ENCODE data around the gene ASAP2.

ASAP2 gene

DNA sequence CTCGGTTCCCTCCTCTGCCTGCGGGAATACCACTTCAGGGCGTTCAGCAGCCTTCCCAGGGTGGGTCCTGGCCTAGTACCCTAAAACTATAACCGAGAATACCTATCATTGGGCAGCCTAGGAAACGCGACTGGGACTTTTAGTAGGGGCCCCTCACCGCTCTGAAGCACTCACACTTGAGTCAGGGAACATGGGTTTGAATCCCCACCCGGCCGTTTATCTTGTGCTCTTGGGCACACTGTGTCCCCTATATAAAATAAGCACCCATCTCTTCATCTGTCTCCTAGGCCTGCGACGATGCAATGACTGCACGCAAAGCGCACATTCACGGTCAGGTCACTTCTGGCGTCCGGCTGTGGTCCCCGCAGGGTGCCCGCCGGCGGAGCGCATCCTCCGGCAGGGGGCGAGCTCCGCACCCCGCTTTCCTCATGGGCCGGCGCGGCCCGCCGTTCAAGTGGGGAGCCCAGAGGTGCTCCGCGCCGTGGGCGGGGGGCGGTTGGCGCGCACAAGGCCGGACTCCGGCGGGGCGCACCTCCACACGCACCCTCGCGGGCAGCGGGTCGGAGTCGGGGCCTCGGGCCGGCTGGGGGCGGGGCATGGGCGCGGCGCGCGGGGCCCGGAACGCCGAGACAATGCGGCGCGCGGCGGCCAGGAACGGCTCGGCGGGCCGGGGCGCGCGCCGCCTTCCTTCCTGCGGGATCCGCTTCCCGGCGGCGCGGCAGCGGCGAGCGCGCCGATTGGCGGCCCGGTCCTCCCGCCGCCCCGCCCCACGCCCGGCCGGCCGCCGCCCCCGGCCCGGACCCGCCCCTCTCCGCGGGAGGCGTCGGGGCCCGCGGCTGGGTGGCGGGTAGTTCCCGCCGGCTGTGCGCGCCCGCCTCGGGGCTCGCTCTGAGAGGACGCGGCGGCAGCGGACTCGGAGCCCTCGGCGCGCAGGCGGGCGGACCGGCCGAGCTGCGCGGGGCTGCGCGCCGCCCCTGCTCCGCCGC lies at the start of gene ASAP2:
Gene ASAP2, plus strand, starts transcription at position 850 of the 986 bp plus-strand sequence. CDS start 293 bp downstream, outside the sequence.
- peak; percentile 12 for DNase-seq (ENCODE audit: low read depth)

DNA sequence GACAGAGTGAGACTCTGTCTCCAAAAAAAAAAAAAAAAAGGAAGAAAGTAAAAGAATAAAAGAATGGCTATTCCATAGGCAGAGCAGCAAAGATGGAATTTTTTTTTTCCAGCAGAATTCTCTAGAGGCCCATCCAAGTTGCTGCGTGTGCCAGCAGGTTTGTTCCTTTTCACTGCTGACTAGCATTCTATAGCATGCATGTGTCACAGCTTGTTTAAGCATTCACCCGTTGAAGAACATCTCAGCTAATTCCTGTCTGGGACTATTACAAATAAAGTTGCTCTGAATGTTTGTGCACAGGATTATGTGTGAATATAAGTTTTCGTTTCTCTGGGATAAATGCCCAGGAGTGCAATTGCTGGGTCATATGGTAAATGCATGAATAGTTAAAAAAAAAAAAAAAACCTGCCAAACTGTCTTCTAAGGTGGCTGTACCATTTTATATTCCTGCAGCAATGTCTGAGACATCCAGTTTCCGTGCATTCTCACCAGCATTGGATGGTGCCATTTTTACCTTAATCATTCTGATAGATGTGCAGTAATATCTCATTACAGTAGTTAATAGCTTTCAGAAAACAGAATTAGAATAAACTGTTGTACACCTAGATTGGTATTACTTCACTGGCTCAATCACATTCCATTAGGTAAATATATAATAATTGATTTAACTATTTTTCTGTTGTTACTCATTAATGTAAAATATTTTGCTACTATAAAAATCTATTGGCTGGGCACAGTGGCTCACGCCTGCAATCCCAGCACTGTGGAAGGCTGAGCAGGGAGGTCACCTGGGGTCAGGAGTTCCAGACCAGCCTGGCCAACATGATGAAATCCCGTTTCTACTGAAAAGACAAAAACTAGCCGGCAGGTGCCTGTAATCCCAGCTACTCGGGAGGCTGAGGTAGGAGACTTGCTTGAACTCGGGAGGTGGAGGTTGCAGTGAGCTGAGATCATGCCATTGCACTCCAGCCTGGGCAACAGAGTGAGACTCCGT lies 47.5 kb upstream of the ASAP2 start:
- no peak for DNase-seq (ENCODE audit: low read depth)

DNA sequence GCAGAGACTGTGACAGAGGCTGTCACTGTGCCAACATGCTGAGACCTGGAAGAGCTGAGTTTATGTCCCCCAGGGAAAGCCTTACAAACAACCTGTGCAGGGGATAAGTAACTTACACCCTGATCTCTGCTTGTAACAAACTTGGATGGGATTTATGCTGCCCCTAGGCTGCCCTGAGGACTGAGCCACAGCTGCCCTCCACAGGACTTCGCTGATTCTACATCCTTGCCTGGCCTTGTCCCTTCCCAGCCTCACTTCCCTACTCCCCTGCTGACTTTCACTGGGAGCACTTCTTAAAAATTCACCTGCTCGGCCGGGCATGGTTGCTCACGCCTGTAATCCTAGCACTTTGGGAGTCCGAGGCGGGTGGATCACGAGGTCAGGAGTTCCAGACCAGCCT lies 45.9 kb upstream of the ASAP2 start:
- no peak for DNase-seq (ENCODE audit: low read depth)

DNA sequence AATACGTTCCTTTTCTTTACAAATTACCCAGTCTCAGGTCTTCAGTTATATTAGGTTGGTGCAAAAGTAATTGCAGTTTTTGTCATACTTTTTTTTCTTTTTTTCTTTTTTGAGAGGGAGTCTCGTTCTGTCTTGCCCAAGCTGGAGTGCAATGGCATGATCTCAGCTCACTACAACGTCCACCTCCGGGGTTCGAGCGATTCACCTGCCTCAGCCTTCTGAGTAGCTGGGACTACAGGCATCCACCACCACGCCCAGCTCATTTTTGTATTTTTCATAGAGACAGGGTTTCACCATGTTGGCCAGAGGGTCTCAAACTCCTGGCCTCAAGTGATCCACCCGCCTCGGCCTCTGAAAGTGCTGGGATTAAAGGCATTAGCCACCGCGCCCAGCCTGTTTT lies 43.8 kb upstream of the ASAP2 start:
- no peak for DNase-seq (ENCODE audit: low read depth)

DNA sequence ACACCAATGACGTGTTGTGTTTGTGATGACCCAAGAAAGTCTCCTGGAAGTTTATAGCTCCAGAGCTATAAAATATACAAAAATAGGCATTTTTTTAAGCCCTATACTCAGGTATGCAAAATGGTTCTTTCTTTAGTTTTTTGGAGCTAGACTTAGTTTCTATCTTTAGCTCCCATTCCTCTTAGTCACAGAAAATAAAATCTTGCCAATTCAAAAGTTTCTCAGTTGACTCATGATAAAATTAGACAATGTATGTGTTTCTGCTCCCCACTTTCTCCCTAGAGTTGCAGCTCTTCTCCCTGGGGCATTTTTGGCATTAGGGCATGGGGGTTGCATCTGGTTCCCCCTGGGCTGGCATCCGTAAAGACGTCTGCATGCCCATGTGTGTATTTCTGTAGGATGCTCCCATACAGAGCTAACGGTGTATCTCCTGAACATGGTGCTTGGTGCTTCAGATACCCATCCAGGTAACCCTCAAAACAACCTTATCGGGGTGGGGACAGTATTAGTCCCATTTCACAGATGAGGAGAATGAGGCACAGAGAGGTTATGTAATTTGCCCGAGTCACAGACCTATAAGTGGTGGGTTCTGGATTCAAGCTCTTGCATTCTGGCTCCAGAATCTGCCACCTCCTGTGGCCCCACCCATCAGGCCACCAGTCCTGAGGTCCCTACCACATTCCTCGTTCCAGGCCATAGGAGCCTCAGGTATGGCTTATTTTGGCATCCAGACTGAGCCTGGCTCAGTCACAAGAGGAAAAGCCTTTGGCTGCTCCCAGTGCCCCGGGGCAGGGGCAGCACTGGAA lies 43.1 kb upstream of the ASAP2 start:
- no peak for DNase-seq (ENCODE audit: low read depth)

DNA sequence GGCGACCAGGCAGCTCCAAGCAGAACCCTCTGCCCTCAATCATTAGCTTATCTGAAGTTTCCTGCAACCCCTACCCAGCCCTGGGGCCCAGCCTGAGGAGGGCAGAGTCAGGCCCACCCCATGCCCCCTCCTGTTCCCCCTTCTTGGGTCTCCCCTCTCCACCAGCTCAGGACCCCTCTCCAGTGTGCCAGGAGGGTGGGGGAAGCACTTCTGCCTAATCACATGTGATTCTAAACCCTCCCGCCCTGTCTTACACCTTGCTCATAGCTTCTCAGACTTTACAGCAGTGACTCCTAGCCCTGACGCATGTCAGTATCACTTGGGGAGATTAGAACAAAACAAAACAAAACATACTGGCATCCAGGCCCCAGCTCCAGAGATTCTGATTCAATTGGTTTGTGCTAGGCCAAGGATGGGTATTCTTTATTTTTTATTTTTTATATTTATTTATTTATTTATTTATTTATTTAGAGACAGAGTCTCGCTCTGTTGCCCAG lies 42.5 kb upstream of the ASAP2 start:
- no peak for DNase-seq (ENCODE audit: low read depth)

DNA sequence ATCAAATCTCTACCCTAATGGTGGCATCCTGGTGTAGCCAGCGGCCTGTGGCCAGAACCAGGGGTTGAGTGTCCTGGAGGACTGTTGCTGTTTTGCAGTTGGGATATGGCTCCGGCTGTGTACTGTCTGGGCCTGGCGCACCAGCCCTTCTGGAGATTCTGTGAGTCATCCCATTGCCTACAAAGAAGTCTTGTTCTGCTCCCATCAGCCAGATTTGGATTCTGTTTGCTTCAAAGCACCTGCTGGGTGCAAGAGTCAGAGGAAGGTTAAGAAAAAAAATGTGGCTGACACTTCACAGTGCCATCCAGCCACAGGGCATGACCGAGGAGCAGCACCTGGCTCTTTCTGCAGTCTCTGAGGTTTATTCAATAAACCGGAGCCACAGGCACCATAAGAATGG lies 41.0 kb upstream of the ASAP2 start:
- no peak for DNase-seq (ENCODE audit: low read depth)

DNA sequence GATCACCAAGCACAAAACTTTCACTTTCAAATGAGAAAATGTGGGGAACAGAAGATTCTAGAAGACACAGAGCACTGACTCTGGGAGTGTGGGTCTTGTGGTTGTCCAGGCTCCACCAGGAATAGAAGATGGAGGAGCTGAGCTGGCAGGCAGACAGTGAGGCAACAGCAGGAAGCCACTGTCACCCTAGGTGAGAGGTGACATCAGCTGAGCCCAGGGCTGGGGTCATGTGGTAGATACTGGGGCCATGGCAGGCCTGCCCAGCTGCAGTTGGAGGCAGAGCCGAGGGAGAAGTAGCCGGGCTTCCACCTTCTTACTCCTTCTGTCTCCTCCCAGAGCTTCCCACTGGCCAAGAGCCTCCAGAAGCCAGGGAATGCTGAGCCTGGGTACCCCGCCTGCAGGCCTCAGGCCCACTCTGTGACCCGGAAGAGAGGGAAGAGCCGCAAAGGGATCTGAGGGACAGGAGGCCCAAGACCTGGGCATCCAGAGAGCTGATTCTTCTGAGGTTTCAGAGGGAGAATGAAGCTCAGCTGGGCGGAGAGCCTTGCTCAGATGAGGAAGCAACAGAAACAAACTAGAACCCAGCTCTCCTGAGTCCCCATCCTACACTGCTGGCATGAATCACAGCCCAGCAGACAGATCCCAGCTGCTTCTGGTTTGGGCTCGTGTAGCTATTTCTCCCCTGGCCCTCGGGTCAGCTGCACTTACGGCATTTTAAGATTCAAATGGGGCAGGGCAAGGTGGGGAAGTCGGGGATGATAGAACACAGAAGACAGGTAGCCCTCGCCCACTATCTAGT lies 39.8 kb upstream of the ASAP2 start:
- no peak for DNase-seq (ENCODE audit: low read depth)

DNA sequence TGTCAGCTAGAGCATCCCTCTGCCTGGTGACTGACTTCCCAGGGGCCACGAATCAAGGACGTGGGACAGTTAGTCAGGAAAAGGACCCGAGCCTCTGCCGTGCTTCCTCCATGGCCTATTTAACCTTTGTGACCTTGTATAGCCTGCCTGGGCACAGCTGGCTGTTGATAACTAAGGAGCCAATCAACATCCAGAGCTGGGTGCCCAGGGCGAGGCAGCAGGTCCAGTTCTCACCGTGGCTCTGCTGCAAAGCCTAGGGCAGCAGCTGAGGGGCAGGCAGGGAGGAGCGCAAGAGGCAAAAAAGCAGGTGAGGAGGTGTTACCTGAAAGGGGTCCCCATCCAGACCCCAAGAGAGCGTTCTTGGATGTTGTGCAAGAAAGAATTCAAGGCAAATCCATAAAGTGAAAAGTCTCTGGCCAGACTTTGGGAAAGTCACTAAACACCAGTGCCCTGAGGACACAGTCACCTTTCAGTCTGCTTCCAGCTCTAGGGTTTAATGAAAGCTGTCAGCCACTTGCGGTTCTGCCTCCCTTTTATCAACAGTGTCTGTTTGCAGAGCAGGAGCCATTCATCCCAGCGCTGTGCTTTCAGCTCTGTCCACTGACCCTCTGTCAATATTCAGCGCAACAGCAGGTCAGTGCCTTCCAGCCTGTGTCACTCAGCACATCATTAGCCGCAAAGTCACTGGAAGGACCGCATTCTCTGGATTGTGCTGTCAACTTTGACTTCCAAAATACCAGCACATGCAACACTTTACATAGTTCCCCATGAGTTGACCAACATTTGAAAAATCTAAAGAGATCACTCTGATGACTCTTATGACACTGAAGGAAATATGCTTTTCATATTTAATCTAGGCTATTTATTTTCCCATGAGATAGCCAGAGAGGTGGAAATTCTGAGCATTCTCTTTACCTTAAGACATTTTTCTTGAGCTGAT lies 38.6 kb upstream of the ASAP2 start:
- no peak for DNase-seq (ENCODE audit: low read depth)

DNA sequence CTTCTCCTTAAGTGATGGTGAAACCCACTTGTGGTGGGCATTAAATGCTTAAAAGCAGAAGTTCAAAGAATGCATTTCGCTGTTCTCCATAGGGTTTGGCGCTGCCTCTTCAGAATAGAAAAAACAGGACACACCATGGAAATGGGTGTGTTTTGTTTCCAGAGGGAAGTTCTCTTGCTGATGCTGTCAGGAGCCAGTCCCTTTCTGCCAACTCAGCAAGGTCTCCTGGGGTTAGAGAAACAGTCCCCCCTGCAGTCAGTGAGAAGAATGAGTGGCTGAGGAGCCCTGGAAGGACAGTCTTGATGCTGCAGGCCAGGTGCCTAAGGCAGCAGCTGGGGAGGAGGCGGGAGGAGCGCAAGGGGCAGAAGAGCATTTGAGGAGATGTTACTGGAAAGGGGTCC lies 37.8 kb upstream of the ASAP2 start:
- no peak for DNase-seq (ENCODE audit: low read depth)

DNA sequence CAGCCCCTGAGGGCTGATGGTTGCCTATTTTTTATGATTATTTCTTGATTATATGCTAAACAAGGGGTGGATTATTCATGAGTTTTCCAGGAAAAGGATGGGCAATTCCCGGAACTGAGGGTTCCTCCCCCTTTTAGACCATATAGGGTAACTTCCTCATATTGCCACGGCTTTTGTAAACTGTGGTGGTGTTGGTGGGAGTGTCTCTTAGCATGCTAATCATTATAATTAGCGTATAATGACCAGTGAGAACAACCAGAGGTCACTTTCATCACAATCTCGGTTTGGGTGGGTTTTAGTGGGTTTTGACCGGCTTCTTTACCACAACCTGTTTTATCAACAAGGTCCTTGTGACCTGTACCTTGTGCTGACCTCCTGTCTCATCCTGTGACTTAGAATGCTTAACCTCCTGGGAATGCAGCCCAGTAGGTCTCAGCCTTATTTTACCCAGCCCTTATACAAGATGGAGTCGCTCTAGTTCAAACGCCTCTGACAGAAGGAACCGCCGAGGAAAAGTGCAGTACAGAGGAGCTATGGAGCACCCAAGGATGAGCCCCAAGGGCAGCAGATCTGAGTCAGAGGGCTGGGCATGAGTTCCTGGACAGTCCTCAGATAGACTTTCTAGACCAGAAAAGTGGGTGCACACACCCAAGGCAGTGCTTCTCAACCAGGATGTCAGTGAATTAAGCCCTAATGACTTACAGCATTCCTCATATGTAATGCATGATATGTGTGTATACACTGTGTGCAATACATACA lies 37.1 kb upstream of the ASAP2 start:
- DNase-seq (ENCODE audit: low read depth), result no peak

DNA sequence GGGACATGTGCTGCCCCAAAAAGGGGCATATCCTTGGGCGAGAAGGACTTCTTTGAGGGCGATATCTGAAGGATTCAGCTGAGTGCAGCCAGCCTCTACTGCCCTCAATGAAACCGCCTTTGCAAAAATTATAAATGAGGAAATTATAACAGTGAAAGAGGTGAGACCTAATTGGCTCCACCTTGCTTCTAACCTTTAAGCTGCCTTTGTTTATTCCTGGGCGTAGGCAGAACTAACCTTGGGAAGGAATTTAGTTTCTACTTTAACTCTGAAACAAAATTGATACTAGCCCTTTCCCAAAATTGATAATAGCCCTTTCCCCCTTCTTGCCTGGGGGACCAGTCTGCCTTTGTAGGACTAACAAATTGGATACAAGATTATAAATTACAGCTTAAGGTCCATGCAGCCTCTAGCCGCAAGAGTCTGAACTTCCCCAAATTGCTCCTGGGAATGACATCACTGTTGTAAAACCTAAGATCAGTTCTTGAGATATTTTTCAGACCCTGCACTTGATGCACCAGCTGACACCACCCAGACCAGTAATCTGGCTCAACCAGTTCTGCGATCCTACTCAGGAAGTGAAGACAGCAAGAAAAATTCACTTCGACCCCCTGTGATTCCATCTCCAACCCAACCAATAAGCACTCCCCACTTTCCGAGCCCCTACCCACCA lies 36.0 kb upstream of the ASAP2 start:
- DNase-seq (ENCODE audit: low read depth), result no peak

DNA sequence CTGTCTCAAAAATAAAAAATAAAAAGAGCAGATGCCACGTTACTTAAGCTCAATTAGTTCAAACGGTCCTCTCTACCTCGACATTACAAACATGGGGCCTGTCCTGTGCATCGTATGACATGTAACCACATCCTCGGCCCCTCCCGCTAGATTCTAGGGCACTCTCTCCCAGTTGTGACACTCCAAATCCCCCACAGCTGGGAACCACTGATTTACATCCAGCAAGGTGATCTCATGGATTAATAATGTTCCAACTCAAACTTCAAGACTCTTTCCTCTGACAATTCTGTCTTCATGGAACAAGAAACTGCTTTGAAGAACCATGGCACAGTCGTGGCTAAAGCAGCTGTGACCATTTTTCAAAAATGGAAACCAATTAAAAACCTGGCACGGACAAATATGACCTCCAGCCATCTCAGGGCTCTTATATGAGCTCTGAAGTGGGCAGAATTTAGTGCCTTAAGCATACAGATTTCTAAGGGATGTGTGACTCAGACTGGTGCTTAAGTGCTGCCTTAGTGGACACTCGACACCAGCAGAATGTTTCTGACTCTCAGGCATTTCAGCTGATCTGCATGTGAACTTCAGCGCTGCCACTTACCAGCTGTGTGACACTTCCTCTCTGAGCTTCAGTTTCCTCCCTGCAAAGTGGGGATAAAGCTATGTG lies 31.7 kb upstream of the ASAP2 start:
- no peak for DNase-seq (ENCODE audit: low read depth)

DNA sequence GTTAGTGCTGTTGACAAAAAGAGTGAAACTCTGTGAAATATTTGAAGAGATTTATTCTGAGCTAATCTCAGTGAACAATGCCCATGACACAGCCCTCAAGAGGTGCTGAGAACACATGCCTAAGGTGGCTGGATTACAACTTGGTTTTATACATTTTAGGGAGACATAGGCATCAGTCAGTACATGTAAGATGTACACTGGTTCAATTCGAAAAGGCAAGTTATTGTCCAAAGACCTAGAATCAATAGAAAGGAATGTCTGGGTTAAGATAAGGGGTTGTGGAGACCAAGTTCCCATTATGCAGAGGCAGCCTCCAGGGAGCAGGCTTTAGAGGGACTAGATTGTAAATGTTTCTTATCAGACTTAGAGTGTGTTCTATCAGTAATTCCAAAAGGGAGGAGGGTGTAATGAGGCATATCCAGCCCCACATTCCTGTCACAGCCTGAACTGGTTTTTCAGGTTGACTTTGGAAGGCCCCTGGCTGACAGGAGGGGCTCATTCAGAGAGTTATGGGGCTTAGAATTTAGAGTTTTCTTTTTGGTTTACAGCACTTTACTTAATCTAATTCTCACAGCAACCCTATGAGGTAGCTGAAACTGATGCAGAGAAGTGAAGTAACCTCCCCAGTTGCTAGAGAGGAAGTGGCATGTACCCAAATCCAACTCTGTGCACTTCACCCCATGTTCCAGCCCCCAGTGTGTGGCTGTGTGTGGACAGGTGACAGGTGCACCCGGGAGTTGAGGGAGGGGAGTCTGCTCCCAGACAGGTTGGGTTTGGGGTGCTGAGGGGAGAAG lies 28.3 kb upstream of the ASAP2 start:
- DNase-seq (ENCODE audit: low read depth), result no peak

DNA sequence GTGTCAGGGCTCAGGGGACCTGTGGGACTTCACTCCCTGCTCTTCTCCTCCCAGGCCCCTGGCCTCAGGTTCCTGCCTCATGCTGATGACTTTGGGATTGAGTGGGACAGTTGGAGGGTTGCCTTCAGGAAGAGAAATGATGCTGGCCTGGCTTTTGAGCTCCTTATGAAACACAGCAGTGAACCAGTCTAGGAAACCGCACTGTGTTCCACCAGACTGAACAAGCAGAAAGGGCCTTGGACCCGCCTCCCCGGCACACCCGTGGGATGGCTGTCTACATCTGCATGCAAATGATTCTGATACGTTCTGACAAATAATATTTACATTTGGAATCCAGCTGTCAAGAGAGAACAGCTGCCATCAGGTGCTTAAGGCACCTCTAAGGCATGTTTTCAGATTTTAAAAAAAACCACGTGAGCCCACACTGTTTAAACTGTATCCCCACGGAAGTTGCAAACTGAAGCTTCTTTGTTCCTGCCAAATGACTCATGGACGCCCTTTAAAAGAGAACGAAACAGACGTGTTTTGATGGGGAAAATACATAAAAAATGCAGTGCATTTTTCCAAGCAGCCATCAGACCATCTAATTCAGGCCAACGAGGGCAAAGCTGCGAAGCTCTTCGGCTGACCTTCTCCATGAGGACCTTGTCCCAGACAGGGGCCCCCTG lies 27.6 kb upstream of the ASAP2 start:
- DNase-seq (ENCODE audit: low read depth), result no peak

DNA sequence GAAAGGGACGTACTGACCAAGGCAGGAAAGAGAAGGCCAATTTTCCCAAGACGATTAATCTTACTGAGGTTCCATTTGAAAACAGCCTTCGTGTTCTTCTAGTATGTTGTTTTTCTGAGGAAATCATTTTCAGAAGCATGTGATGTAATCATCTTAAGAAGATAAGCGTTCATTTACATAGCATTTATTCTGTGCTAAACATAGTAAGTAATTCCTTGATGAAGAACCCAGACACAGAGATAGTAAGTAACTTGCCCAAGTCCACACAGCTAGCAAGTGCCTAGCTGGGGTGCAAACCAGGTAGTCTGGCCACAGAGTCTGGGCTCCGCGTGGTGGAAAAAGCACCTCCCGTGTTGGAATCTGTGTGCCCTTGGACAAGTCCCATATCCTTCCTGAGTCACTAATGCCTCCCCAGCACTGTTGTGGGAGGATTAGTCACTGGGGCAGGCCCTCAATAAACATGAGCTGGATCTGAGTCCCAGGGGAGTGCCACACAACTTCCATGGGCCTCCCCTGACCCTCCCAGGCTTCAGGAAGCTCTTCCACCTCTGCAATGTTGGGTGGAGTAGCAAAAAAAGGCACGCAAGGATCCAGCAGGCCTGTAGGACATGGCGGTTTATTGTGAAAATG lies 26.9 kb upstream of the ASAP2 start:
- DNase-seq (ENCODE audit: low read depth), result no peak
